IMR-90 (cell line): ENCODE results near the gene KLHL25. TPM values are rescaled to one million over a fixed set of nuclear protein-coding genes. Genes with fewer than 3 reads are reported as not detected.

Experiments used
- ATAC-seq: fragments of 200-7000 bp; cut with Tn5 transposase; 2 replicates; pipeline ENCODE4 v1.9.1; 2020; ENCODE audit warnings: low read depth, mild to moderate bottlenecking, moderate library complexity
- BruUV-seq: library from RNA; stranded (reverse); fragments of 400-500 nt; replicated peaks from 2 replicates; lab custom pipeline; 2021; lab: Mats Ljungman, UMichigan
- CTCF ChIA-PET: fragments of 300-600 bp; formaldehyde crosslinking; extraction: SDS; loops from one replicate; lab custom pipeline; 2021; ENCODE audit warnings: antibody characterized with exemption; lab: Yijun Ruan, JAX
- POLR2A ChIA-PET: fragments of 300-600 bp; sonication (Branson Sonifier 250); formaldehyde crosslinking; loops from one replicate; lab custom pipeline; 2022; ENCODE audit warnings: antibody characterized with exemption; ENCODE audit not compliant: unreplicated experiment; lab: Charles Lee
- DNase-seq: peaks from one replicate; pipeline ENCODE4 v3.0.0; 2013
- H2AFZ ChIP-seq: replicated peaks from 2 replicates; pipeline ENCODE3; 2013; ENCODE audit warnings: low read length, mild to moderate bottlenecking; ENCODE audit not compliant: poor library complexity
- H2AK5ac ChIP-seq: 2 replicates; pipeline ENCODE4 v1.6.1; 2013; ENCODE audit warnings: low read depth, low read length, inconsistent platforms
- H2AK9ac ChIP-seq: replicated peaks from 2 replicates; pipeline ENCODE3; 2013; ENCODE audit warnings: mild to moderate bottlenecking, low read depth, low read length, moderate library complexity; ENCODE audit not compliant: poor library complexity
- H2BK120ac ChIP-seq: 2 replicates; pipeline ENCODE4 v1.6.1; 2013; ENCODE audit warnings: low read depth, low read length, inconsistent platforms
- H2BK15ac ChIP-seq: 3 replicates; pipeline ENCODE4 v1.6.1; 2013; ENCODE audit warnings: low read depth, low read length, inconsistent platforms
- H2BK20ac ChIP-seq: 2 replicates; pipeline ENCODE4 v1.6.1; 2013; ENCODE audit warnings: low read depth, mild to moderate bottlenecking, inconsistent platforms, low read length, moderate library complexity
- H2BK5ac ChIP-seq: 2 replicates; pipeline ENCODE4 v1.6.1; 2013; ENCODE audit warnings: mild to moderate bottlenecking, low read depth, low read length, inconsistent platforms; ENCODE audit not compliant: poor library complexity, severe bottlenecking
- H3K14ac ChIP-seq: replicated peaks from 2 replicates; pipeline ENCODE4 v1.6.1; 2013; ENCODE audit warnings: low read depth, low read length, inconsistent platforms
- H3K18ac ChIP-seq: 2 replicates; pipeline ENCODE4 v1.6.1; 2013; ENCODE audit warnings: low read depth, low read length, control low read depth
- H3K23ac ChIP-seq: 2 replicates; pipeline ENCODE4 v1.6.1; 2013; ENCODE audit warnings: low read depth, low read length, inconsistent platforms
- H3K27ac ChIP-seq: 2 replicates; pipeline ENCODE4 v1.5.1; 2013; ENCODE audit warnings: mild to moderate bottlenecking, control low read depth, low read length; ENCODE audit not compliant: insufficient read depth
- H3K27me3 ChIP-seq: 2 replicates; pipeline ENCODE4 v1.6.1; 2013; ENCODE audit warnings: low read length; ENCODE audit not compliant: control insufficient read depth, insufficient read depth
- H3K36me3 ChIP-seq: 2 replicates; pipeline ENCODE4 v1.6.1; 2013; ENCODE audit warnings: low read length, mixed read lengths; ENCODE audit not compliant: control insufficient read depth, insufficient read depth
- H3K4ac ChIP-seq: 2 replicates; pipeline ENCODE4 v1.6.1; 2013; ENCODE audit warnings: low read depth, low read length, inconsistent platforms
- H3K4me1 ChIP-seq: 2 replicates; pipeline ENCODE4 v1.6.1; 2013; ENCODE audit warnings: low read length, mixed read lengths; ENCODE audit not compliant: control insufficient read depth, insufficient read depth
- H3K4me2 ChIP-seq: 2 replicates; pipeline ENCODE4 v1.6.1; 2013; ENCODE audit warnings: low read depth, mild to moderate bottlenecking, control low read depth, low read length, moderate library complexity
- H3K4me3 ChIP-seq: 2 replicates; pipeline ENCODE4 v1.5.1; 2013; ENCODE audit warnings: low read depth, mild to moderate bottlenecking, control low read depth, low read length, moderate library complexity; ENCODE audit not compliant: insufficient read depth
- H3K56ac ChIP-seq: 2 replicates; pipeline ENCODE4 v1.6.1; 2013; ENCODE audit warnings: low read length, inconsistent platforms; ENCODE audit not compliant: insufficient read depth; ENCODE audit errors: extremely low read depth
- H3K79me1 ChIP-seq, 2 experiments: 2 replicates each; pipeline ENCODE4 v1.6.1; 2013; ENCODE audit warnings: low read length in 2 of 2, inconsistent platforms in 1 of 2, low read depth in 1 of 2
- H3K9ac ChIP-seq: 2 replicates; pipeline ENCODE4 v1.6.1; 2013; ENCODE audit warnings: low read depth, low read length, control low read depth
- H3K9me1 ChIP-seq: 2 replicates; pipeline ENCODE4 v1.6.1; 2013; ENCODE audit warnings: low read length, inconsistent platforms; ENCODE audit not compliant: insufficient read depth
- H3K9me3 ChIP-seq: 2 replicates; pipeline ENCODE4 v1.6.1; 2013; ENCODE audit warnings: low read length; ENCODE audit not compliant: control insufficient read depth, insufficient read depth
- H4K20me1 ChIP-seq: 2 replicates; pipeline ENCODE4 v1.6.1; 2013; ENCODE audit warnings: low read length, inconsistent platforms; ENCODE audit not compliant: insufficient read depth
- H4K5ac ChIP-seq: 2 replicates; pipeline ENCODE4 v1.6.1; 2013; ENCODE audit warnings: mild to moderate bottlenecking, low read depth, low read length, control low read depth
- H4K8ac ChIP-seq, 2 experiments: 2 replicates each; pipeline ENCODE4 v1.6.1; 2013; ENCODE audit warnings: low read depth in 2 of 2, low read length in 2 of 2, control low read depth in 1 of 2, inconsistent platforms in 1 of 2
- H4K91ac ChIP-seq: 2 replicates; pipeline ENCODE4 v1.6.1; 2013; ENCODE audit warnings: low read depth, low read length, inconsistent platforms; ENCODE audit not compliant: insufficient read depth
- CHD1 ChIP-seq: IDR thresholded peaks from 2 replicates; pipeline ENCODE4 v1.6.1; 2012; ENCODE audit warnings: low read depth, low read length, improper control_type of control experiment
- FOS ChIP-seq: fragments of 150-350 bp; IDR thresholded peaks from 2 replicates; pipeline ENCODE4 v1.6.1; 2016; ENCODE audit warnings: low read depth, low read length
- NFE2L2 ChIP-seq: fragments of 150-350 bp; IDR thresholded peaks from 2 replicates; pipeline ENCODE4 v1.6.1; 2016; ENCODE audit warnings: low read depth, mild to moderate bottlenecking, low read length
- WGBS, 2 experiments: methylation state at CpG; one replicate each; pipeline versions ENCODE4 v1.1.5 to v1.1.7; 2013; ENCODE audit warnings: missing lambda C conversion rate in 2 of 2; ENCODE audit not compliant: insufficient read length in 1 of 2; ENCODE audit errors: extremely low coverage in 2 of 2; 5-methylcytosine and 5-hydroxymethylcytosine counted together
- dilution Hi-C: fragments of 300-500 bp; cut with HindIII; formaldehyde crosslinking; loops from one replicate; pipeline ENCODE4 v1.14.3; 2018; ENCODE audit warnings: low sequenced_read_pairs; ENCODE audit not compliant: unreplicated experiment
- in situ Hi-C: fragments of 300-500 bp; cut with MboI; formaldehyde crosslinking; loops from 3 replicates; pipeline ENCODE4 v1.14.3; 2019; ENCODE audit warnings: low sequenced_read_pairs, inconsistent platforms, mixed read lengths
- intact Hi-C: fragments of 100-400 bp; cut with micrococcal nuclease; formaldehyde crosslinking; loops from 2 replicates; pipeline ENCODE4 v1.10.0; 2022
- polyA plus RNA-seq, 3 experiments: library from polyadenylated mRNA; depleted of rRNA; stranded (reverse); fragments of >200 nt; gene quantifications; 2 replicates each; pipeline ENCODE4 v1.2.3, GENCODE V29; 2012; ENCODE audit warnings: low replicate concordance in 1 of 3
- total RNA-seq: library from RNA; depleted of rRNA; stranded (reverse); fragments of >200 nt; gene quantifications from 2 replicates; pipeline ENCODE4 v1.2.3, GENCODE V29; 2012
- TF ChIP-seq, protein P1 (sequence below): conservative IDR thresholded peaks from 2 replicates; pipeline ENCODE4 v1.5.1; 2012; ENCODE audit warnings: mild to moderate bottlenecking, low read depth, low read length, improper control_type of control experiment

KLHL25 gene
- total and polyA plus RNA-seq, 2 of the 4 experiments (the other 2 are of a cell fraction), result 2.7 to 5.6 TPM

DNA sequence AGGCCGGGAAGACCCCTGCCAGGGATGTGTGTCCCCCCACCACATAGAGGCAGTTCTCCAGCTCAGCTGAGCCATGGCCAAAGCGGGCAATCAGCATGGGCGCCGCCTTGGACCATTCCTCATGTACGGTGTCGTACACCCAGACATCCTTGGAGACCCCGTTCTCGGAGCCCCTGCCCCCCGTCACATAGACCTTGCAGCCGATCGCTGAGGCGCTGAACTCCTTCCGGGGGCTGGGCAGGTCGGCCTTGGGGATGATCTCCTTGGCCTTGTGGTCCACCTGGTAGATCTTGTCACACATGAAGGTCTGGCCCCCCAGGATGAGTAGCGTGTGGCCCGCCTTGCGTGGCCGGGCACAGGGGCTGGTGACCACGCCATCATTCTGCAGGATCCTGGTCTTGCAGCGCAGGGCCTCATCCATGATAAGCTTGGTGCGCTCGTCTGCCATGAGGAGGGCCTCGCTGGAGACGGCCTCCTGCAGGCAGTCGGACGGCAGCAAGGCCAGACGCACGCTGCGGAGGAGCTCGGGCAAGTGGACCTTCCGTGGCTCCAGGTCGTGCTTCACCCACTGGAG lies 26.0 kb downstream of the KLHL25 start:
- DNase-seq (no peak), ATAC-seq (no peak)
- TF ChIP-seq NFE2L2 (no peak), CHD1 (no peak), FOS (no peak)
- TF ChIP-seq, protein P1, sequence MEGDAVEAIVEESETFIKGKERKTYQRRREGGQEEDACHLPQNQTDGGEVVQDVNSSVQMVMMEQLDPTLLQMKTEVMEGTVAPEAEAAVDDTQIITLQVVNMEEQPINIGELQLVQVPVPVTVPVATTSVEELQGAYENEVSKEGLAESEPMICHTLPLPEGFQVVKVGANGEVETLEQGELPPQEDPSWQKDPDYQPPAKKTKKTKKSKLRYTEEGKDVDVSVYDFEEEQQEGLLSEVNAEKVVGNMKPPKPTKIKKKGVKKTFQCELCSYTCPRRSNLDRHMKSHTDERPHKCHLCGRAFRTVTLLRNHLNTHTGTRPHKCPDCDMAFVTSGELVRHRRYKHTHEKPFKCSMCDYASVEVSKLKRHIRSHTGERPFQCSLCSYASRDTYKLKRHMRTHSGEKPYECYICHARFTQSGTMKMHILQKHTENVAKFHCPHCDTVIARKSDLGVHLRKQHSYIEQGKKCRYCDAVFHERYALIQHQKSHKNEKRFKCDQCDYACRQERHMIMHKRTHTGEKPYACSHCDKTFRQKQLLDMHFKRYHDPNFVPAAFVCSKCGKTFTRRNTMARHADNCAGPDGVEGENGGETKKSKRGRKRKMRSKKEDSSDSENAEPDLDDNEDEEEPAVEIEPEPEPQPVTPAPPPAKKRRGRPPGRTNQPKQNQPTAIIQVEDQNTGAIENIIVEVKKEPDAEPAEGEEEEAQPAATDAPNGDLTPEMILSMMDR, result no peak
- no peak overlapping the region for H3K18ac ChIP-seq
- no peak overlapping the region for H3K4me3 ChIP-seq
- H4K91ac ChIP-seq, result no peak overlapping the region
- no peak overlapping the region for H3K23ac ChIP-seq
- H2AFZ ChIP-seq, result no peak overlapping the region
- H3K36me3 ChIP-seq, result peaks cover 2% of the 10 kb centered on the region; the same call in 1 of the 2 replicates
- H4K20me1 ChIP-seq, result peaks cover 24% of the 10 kb centered on the region
- dilution Hi-C loops (no loop called here), in situ Hi-C loops (no loop called here), intact Hi-C loops (no loop called here)
- H3K79me1 ChIP-seq, result peaks cover 11 to 68% of the 10 kb centered on the region in 2 experiments
- ChIA-PET CTCF (interaction anchor here (0.8 kb wide), 1 partner anchor 20 kb away, joined by 3 read pairs; no protein-coding TSS in a partner anchor), POLR2A (interaction anchor here (0.5 kb wide), 1 partner anchor 50 kb away, joined by 3 read pairs; no protein-coding TSS in a partner anchor)
- no peak overlapping the region for H4K5ac ChIP-seq
- H2BK20ac ChIP-seq, result no peak overlapping the region
- no peaks in the 10 kb centered on the region for H3K27me3 ChIP-seq
- peaks cover 22% of the 10 kb centered on the region for H3K9me1 ChIP-seq
- H3K27ac ChIP-seq, result no peak overlapping the region
- no peak overlapping the region for H2BK120ac ChIP-seq
- no TSS peak for BruUV-seq
- no peak overlapping the region for H2AK5ac ChIP-seq
- no peak overlapping the region for H2AK9ac ChIP-seq
- H3K56ac ChIP-seq, result no peak overlapping the region
- H3K4ac ChIP-seq, result no peak overlapping the region
- no peak overlapping the region for H2BK5ac ChIP-seq
- no peak overlapping the region for H3K4me2 ChIP-seq
- no peaks in the 10 kb centered on the region for H3K9me3 ChIP-seq
- no peak overlapping the region for H3K9ac ChIP-seq
- H3K4me1 ChIP-seq, result peaks cover 10% of the 10 kb centered on the region; the same call in 1 of the 2 replicates
- 97% methylated on average over 25 of the region's 32 CpGs; no CpG with 5 or more reads in 1 of the 2 experiments for WGBS, 2 experiments
- H3K14ac ChIP-seq, result no peak overlapping the region
- no peak overlapping the region for H4K8ac ChIP-seq
- no peak overlapping the region for H2BK15ac ChIP-seq
